Lower leg skin (tissue), 3 donors: Measurements from ENCODE around the gene DAP.

Source experiments
- CTCF ChIP-seq, 3 donors: fragments of 450-650 bp; IDR thresholded peaks; one replicate each; pipeline ENCODE4 v1.5.1; 2016; ENCODE audit warnings: antibody characterized with exemption in 3 of 3, mild to moderate bottlenecking in 3 of 3, moderate library complexity in 2 of 3
- POLR2A ChIP-seq, 2 donors: fragments of 450-650 bp; IDR thresholded peaks; one replicate each; pipeline ENCODE4 v1.6.1; 2016 to 2017; ENCODE audit warnings: antibody characterized with exemption in 2 of 2, mild to moderate bottlenecking in 1 of 2, moderate library complexity in 1 of 2

DNA sequence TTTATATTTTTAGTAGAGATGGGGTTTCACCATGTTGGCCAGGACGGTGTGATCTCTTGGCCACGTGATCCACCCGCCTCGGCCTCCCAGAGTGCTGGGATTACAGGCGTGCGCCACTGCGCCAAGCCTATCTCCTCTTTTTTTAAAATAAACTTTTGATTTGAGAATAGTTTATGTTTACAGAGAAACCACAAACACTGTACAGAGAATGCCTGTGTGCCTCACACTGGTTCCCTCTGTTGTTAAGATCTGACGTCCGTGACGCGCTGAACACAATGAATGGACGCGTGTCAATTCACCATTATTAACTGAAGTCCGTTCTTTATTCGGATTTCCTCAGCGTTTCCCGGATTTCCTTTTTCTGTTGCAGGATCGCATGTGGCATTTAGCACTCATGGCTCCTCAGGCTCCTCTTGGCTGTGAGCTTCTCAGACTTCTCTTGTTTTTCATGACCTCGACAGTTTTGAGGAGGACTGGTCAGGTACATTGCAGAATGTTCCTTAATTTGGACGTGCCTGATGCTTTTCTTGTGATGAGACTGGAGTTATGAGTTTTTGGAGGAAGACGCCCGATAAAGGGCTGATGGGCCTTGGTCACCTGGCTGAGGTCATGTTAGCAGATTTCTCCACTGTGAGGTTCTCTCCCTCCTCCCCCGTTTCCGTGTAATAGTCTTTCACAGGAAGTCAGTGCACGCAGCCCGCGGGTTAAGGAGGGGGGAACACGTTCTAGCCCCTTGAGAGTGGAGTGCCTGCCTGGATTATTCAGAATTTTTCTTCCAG is 127.6 kb downstream of the DAP start:
- TF ChIP-seq CTCF (IDR thresholded peaks at IDR 0.05) (no peak), POLR2A (IDR thresholded peaks at IDR 0.05) (no peak)
